ENCODE results near the gene FXYD3.

DNA sequence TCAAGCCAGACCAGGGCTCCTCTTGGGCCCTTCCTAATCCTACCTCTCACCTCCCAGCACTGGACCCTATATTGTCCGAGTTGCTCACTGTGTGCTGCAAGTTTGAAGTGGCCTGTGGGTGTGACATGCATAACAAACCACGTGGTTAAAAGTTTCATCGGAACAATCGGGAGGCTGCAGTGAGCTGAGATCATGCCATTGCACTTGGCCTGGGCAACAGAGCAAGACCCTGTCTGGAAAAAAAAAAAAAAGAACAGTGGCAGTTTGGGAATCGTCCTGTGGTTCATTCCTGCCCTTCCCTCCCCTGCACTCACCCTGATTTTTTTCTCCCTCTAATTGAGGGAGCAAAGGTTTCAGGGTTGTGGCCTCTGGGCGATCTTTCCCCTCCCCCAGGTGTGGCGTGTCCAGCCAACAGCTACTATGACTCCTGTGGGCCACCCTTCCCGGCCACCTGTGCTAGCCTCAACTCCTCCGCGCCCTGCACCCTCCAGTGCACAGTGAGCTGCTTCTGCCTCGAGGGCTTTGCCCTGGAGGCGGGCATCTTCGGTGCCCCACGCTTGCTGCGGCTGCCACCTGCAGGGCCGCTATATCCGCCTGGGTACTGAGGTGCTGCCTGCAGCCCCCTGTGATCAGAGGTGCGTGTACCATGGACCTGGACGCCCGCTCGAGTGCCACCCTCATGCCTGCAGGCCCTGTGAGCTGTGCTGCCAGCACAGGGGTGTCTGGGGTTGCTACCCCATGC is 16.3 kb upstream of the FXYD3 start:
- TF ChIP-seq, protein P1, sequence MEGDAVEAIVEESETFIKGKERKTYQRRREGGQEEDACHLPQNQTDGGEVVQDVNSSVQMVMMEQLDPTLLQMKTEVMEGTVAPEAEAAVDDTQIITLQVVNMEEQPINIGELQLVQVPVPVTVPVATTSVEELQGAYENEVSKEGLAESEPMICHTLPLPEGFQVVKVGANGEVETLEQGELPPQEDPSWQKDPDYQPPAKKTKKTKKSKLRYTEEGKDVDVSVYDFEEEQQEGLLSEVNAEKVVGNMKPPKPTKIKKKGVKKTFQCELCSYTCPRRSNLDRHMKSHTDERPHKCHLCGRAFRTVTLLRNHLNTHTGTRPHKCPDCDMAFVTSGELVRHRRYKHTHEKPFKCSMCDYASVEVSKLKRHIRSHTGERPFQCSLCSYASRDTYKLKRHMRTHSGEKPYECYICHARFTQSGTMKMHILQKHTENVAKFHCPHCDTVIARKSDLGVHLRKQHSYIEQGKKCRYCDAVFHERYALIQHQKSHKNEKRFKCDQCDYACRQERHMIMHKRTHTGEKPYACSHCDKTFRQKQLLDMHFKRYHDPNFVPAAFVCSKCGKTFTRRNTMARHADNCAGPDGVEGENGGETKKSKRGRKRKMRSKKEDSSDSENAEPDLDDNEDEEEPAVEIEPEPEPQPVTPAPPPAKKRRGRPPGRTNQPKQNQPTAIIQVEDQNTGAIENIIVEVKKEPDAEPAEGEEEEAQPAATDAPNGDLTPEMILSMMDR (IDR thresholded peaks at IDR 0.05; ENCODE audit: low read depth, low read length) = no peak
- no peak for TF ChIP-seq EZH2phosphoT487 (IDR thresholded peaks at IDR 0.05; ENCODE audit: low read depth)

Data from OCI-LY3 (cell line).